H9 (cell line): ENCODE data around the gene PLEKHA8. TPM values are rescaled to one million over a fixed set of nuclear protein-coding genes. Genes with fewer than 3 reads are reported as not detected.

ENCODE experiments used
- DNase-seq: peaks from one replicate; pipeline ENCODE4 v3.0.0-alpha.2; 2017
- H2AFZ ChIP-seq: one replicate; pipeline ENCODE4 v1.6.1; 2013; ENCODE audit warnings: mild to moderate bottlenecking, low read length, control low read depth, moderate library complexity
- H2AK5ac ChIP-seq: 2 replicates; pipeline ENCODE4 v1.6.1; 2013; ENCODE audit warnings: low read length, control low read depth, mixed read lengths; ENCODE audit not compliant: insufficient read length
- H2BK120ac ChIP-seq: one replicate; pipeline ENCODE4 v1.6.1; 2013; ENCODE audit warnings: low read depth, mild to moderate bottlenecking, low read length, control low read depth, inconsistent platforms; ENCODE audit not compliant: poor library complexity, severe bottlenecking
- H2BK12ac ChIP-seq: 2 replicates; pipeline ENCODE4 v1.6.1; 2013; ENCODE audit warnings: low read length, control low read depth, mixed read lengths, low read depth; ENCODE audit not compliant: insufficient read length
- H2BK15ac ChIP-seq: 2 replicates; pipeline ENCODE4 v1.6.1; 2013; ENCODE audit warnings: low read depth, low read length, control low read depth
- H2BK20ac ChIP-seq: one replicate; pipeline ENCODE4 v1.6.1; 2013; ENCODE audit warnings: low read depth, mild to moderate bottlenecking, low read length, control low read depth, inconsistent platforms; ENCODE audit not compliant: poor library complexity, severe bottlenecking
- H2BK5ac ChIP-seq: 2 replicates; pipeline ENCODE4 v1.6.1; 2013; ENCODE audit warnings: low read length, control low read depth, mixed read lengths; ENCODE audit not compliant: insufficient read length
- H3K14ac ChIP-seq: 2 replicates; pipeline ENCODE4 v1.6.1; 2013; ENCODE audit warnings: low read length, control low read depth; ENCODE audit not compliant: insufficient read depth
- H3K18ac ChIP-seq: 2 replicates; pipeline ENCODE4 v1.6.1; 2013; ENCODE audit warnings: low read depth, mild to moderate bottlenecking, mixed read lengths, low read length, control low read depth; ENCODE audit not compliant: insufficient read length
- H3K23ac ChIP-seq: 2 replicates; pipeline ENCODE4 v1.6.1; 2013; ENCODE audit warnings: low read length, control low read depth, mixed read lengths, low read depth; ENCODE audit not compliant: insufficient read length
- H3K23me2 ChIP-seq: 2 replicates; pipeline ENCODE4 v1.6.1; 2013; ENCODE audit warnings: low read depth, mild to moderate bottlenecking, mixed read lengths, low read length, control low read depth; ENCODE audit not compliant: insufficient read length, poor library complexity, severe bottlenecking
- H3K27ac ChIP-seq: 2 replicates; pipeline ENCODE4 v1.5.1; 2013; ENCODE audit warnings: low read length, control low read depth, mixed read lengths, low read depth; ENCODE audit not compliant: insufficient read length
- H3K27me3 ChIP-seq: 2 replicates; pipeline ENCODE4 v1.6.1; 2013; ENCODE audit warnings: low read length, control low read depth, inconsistent platforms; ENCODE audit not compliant: insufficient read depth
- H3K4ac ChIP-seq: 2 replicates; pipeline ENCODE4 v1.6.1; 2013; ENCODE audit warnings: low read depth, mild to moderate bottlenecking, control low read depth, inconsistent platforms, low read length, moderate library complexity
- H3K4me1 ChIP-seq: 2 replicates; pipeline ENCODE4 v1.6.1; 2013; ENCODE audit warnings: low read length, control low read depth, inconsistent platforms; ENCODE audit not compliant: insufficient read depth
- H3K4me2 ChIP-seq: 2 replicates; pipeline ENCODE4 v1.6.1; 2013; ENCODE audit warnings: low read length, control low read depth, mixed read lengths; ENCODE audit not compliant: insufficient read length, insufficient read depth
- H3K56ac ChIP-seq: 2 replicates; pipeline ENCODE4 v1.6.1; 2013; ENCODE audit warnings: low read depth, mild to moderate bottlenecking, mixed read lengths, low read length, control low read depth; ENCODE audit not compliant: insufficient read length
- H3K79me1 ChIP-seq: 2 replicates; pipeline ENCODE4 v1.6.1; 2013; ENCODE audit warnings: low read depth, mild to moderate bottlenecking, moderate library complexity, low read length, control low read depth, inconsistent platforms; ENCODE audit not compliant: insufficient read depth, poor library complexity, severe bottlenecking
- H3K79me2 ChIP-seq: 2 replicates; pipeline ENCODE4 v1.6.1; 2013; ENCODE audit warnings: low read length, control low read depth, inconsistent platforms; ENCODE audit not compliant: insufficient read depth
- H3K9ac ChIP-seq: 2 replicates; pipeline ENCODE4 v1.6.1; 2013; ENCODE audit warnings: low read length, control low read depth, mixed read lengths; ENCODE audit not compliant: insufficient read length; ENCODE audit errors: extremely low read depth
- H3K9me3 ChIP-seq: one replicate; pipeline ENCODE4 v1.6.1; 2013; ENCODE audit warnings: low read depth, low read length, inconsistent platforms; ENCODE audit not compliant: control insufficient read depth
- H3T11ph ChIP-seq: one replicate; pipeline ENCODE4 v1.6.1; 2013; ENCODE audit warnings: mild to moderate bottlenecking, low read length, control low read depth, inconsistent platforms
- H4K20me1 ChIP-seq: one replicate; pipeline ENCODE4 v1.6.1; 2013; ENCODE audit not compliant: control insufficient read depth, insufficient read length, insufficient read depth
- H4K5ac ChIP-seq: 2 replicates; pipeline ENCODE4 v1.6.1; 2013; ENCODE audit warnings: low read depth, mild to moderate bottlenecking, mixed read lengths, low read length, control low read depth; ENCODE audit not compliant: insufficient read length
- H4K8ac ChIP-seq: replicated peaks from 2 replicates; pipeline ENCODE4 v1.6.1; 2013; ENCODE audit warnings: low read length, control low read depth, mixed read lengths, low read depth; ENCODE audit not compliant: insufficient read length
- H4K91ac ChIP-seq: 2 replicates; pipeline ENCODE4 v1.6.1; 2013; ENCODE audit warnings: low read depth, mild to moderate bottlenecking, moderate library complexity, mixed read lengths, low read length, control low read depth; ENCODE audit not compliant: insufficient read length
- H3K27ac Mint-ChIP-seq, 3 experiments: 2 replicates in 2 of 3; 3 replicates in 1 of 3; pipeline ENCODE4 v1.8.0; 2020 to 2021; ENCODE audit warnings: mixed read lengths in 3 of 3, mild to moderate bottlenecking in 1 of 3, moderate library complexity in 1 of 3
- H3K27me3 Mint-ChIP-seq: 2 replicates; pipeline ENCODE4 v1.8.0; 2021; ENCODE audit warnings: low read depth, mild to moderate bottlenecking, moderate library complexity, mixed read lengths
- H3K36me3 Mint-ChIP-seq, 3 experiments: 2 replicates in 2 of 3; 3 replicates in 1 of 3; pipeline ENCODE4 v1.8.0; 2020 to 2021; ENCODE audit warnings: low read depth in 3 of 3, mixed read lengths in 3 of 3; ENCODE audit not compliant: insufficient read depth in 1 of 3
- H3K4me1 Mint-ChIP-seq, 2 experiments: 2 replicates each; pipeline ENCODE4 v1.8.0; 2020; ENCODE audit warnings: mixed read lengths in 2 of 2
- H3K4me3 Mint-ChIP-seq, 2 experiments: 2 replicates in 1 of 2; 3 replicates in 1 of 2; pipeline ENCODE4 v1.8.0; 2020 to 2021; ENCODE audit warnings: mild to moderate bottlenecking in 2 of 2, mixed read lengths in 2 of 2, moderate library complexity in 1 of 2
- H3K9me3 Mint-ChIP-seq, 2 experiments: 2 replicates in 1 of 2; 3 replicates in 1 of 2; pipeline ENCODE4 v1.8.0; 2020; ENCODE audit warnings: mild to moderate bottlenecking in 2 of 2, mixed read lengths in 2 of 2, moderate library complexity in 1 of 2
- CTCF ChIP-seq: fragments of 200-600 bp; sonication (generic); conservative IDR thresholded peaks from 3 replicates; pipeline ENCODE4 v1.8.0; 2021; ENCODE audit warnings: antibody characterized with exemption, mild to moderate bottlenecking
- total RNA-seq: library from RNA; stranded (reverse); gene quantifications from 2 replicates; pipeline ENCODE4 v1.2.1, GENCODE V29; 2021

PLEKHA8 gene
- total RNA-seq, 1 experiment from 2014 or later, result 37.0 TPM

- Histone ChIP-seq H3K27ac (no peak overlapping the region), H3K4me1 (no peaks in the 10 kb centered on the region; the same call in 1 of the 2 replicates), H3K14ac (no peak overlapping the region), H3K27me3 (no peaks in the 10 kb centered on the region), H2AK5ac (no peak overlapping the region), H4K5ac (no peak overlapping the region), H4K8ac (no peak overlapping the region), H3K9me3 (no peaks in the 10 kb centered on the region), H3K23ac (no peak overlapping the region), H3K56ac (no peak overlapping the region), H3K23me2 (no peaks in the 10 kb centered on the region), H2AFZ (no peak overlapping the region), H4K91ac (no peak overlapping the region), H2BK120ac (no peak overlapping the region), H2BK5ac (no peak overlapping the region), H2BK20ac (no peak overlapping the region), H3K18ac (no peak overlapping the region), H3K79me2 (no peaks in the 10 kb centered on the region), H2BK15ac (no peak overlapping the region), H3K9ac (no peak overlapping the region), H3K4me2 (no peak overlapping the region), H3K4ac (no peak overlapping the region), H3T11ph (no peak overlapping the region), H3K79me1 (no peaks in the 10 kb centered on the region), H2BK12ac (no peak overlapping the region), H4K20me1 (no peaks in the 10 kb centered on the region)
- Mint-ChIP-seq H3K36me3 (peaks cover 0 to 3% (median 0%) of the 10 kb centered on the region in 3 experiments; a peak in 4 of 7 replicates), H3K27me3 (no peaks in the 10 kb centered on the region), H3K4me3 (no peak overlapping the region), H3K27ac (no peak overlapping the region), H3K4me1 (peaks cover 5 to 9% of the 10 kb centered on the region in 2 experiments), H3K9me3 (no peaks in the 10 kb centered on the region)
- no peak for DNase-seq
- no peak for TF ChIP-seq CTCF
These were observed 58.3 kb downstream of the PLEKHA8 start for GRCh38 chr7:30086529-30086928.
